GM23338 (cell line): Measurements from ENCODE around the gene DDIAS. TPM values are rescaled to one million over a fixed set of nuclear protein-coding genes. Genes with fewer than 3 reads are reported as not detected.
"Not testable (repeated sequence)": the region's sequence is repeated elsewhere in the genome, so short reads cannot be mapped to it uniquely, and the experiment has no call there.

ENCODE experiments used
- ATAC-seq: fragments of 200-7000 bp; cut with Tn5 transposase; 3 replicates; pipeline ENCODE4 v1.9.1; 2020
- DNase-seq: peaks from one replicate; pipeline ENCODE4 v3.0.0-alpha.2; 2015; ENCODE audit warnings: low spot score
- H2AFZ ChIP-seq: fragments of 200-600 bp; sonication (generic); 2 replicates; pipeline ENCODE4 v1.8.0; 2016; ENCODE audit warnings: antibody characterized with exemption, mild to moderate bottlenecking, moderate library complexity
- H3F3A ChIP-seq: fragments of 200-600 bp; sonication (generic); replicated peaks from 2 replicates; pipeline ENCODE4 v1.8.0; 2017; ENCODE audit warnings: antibody characterized with exemption, mixed run types, low read depth
- H3K27ac ChIP-seq: fragments of 200-600 bp; sonication (generic); 2 replicates; pipeline ENCODE4 v1.6.1; 2016; ENCODE audit warnings: low read depth
- H3K27me3 ChIP-seq: fragments of 200-600 bp; sonication (generic); 2 replicates; pipeline ENCODE4 v1.8.0; 2016; ENCODE audit warnings: mild to moderate bottlenecking, mixed run types, moderate library complexity; ENCODE audit not compliant: insufficient read depth
- H3K36me3 ChIP-seq: fragments of 200-600 bp; sonication (generic); 2 replicates; pipeline ENCODE4 v1.8.0; 2016; ENCODE audit warnings: mild to moderate bottlenecking; ENCODE audit not compliant: insufficient read depth
- H3K4me1 ChIP-seq: fragments of 200-600 bp; sonication (generic); 2 replicates; pipeline ENCODE4 v1.8.0; 2016; ENCODE audit warnings: mild to moderate bottlenecking, moderate library complexity; ENCODE audit not compliant: insufficient read depth
- H3K4me2 ChIP-seq: fragments of 200-600 bp; sonication (generic); 2 replicates; pipeline ENCODE4 v1.7.1; 2017; ENCODE audit warnings: mixed run types
- H3K4me3 ChIP-seq: fragments of 200-600 bp; sonication (generic); 2 replicates; pipeline ENCODE4 v1.6.1; 2016; ENCODE audit warnings: mixed run types
- H3K79me2 ChIP-seq: fragments of 200-600 bp; sonication (generic); replicated peaks from 2 replicates; pipeline ENCODE4 v1.8.0; 2017; ENCODE audit warnings: mild to moderate bottlenecking; ENCODE audit not compliant: insufficient read depth
- H3K9me2 ChIP-seq: fragments of 200-600 bp; sonication (generic); 2 replicates; pipeline ENCODE4 v1.8.0; 2017; ENCODE audit not compliant: insufficient read depth
- H4K20me1 ChIP-seq: fragments of 200-600 bp; sonication (generic); replicated peaks from 2 replicates; pipeline ENCODE4 v1.8.0; 2017; ENCODE audit warnings: mild to moderate bottlenecking; ENCODE audit not compliant: insufficient read depth
- H3K27ac Mint-ChIP-seq: 2 replicates; pipeline ENCODE4 v1.8.0; 2020; ENCODE audit warnings: inconsistent platforms, mild to moderate bottlenecking, moderate library complexity, mixed read lengths
- H3K27me3 Mint-ChIP-seq: 3 replicates; pipeline ENCODE4 v1.8.0; 2022; ENCODE audit warnings: low read depth, mild to moderate bottlenecking, moderate library complexity, mixed read lengths, inconsistent platforms; ENCODE audit not compliant: insufficient read depth, poor library complexity
- H3K36me3 Mint-ChIP-seq: 3 replicates; pipeline ENCODE4 v1.8.0; 2021; ENCODE audit warnings: low read depth, mild to moderate bottlenecking, inconsistent platforms, moderate library complexity, mixed read lengths
- H3K4me1 Mint-ChIP-seq: 3 replicates; pipeline ENCODE4 v1.8.0; 2020; ENCODE audit warnings: mild to moderate bottlenecking, inconsistent platforms, mixed read lengths
- H3K4me3 Mint-ChIP-seq: 3 replicates; pipeline ENCODE4 v1.8.0; 2021; ENCODE audit warnings: moderate library complexity, mild to moderate bottlenecking, inconsistent platforms, mixed read lengths
- H3K9me3 Mint-ChIP-seq: 3 replicates; pipeline ENCODE4 v1.8.0; 2020; ENCODE audit warnings: moderate library complexity, mild to moderate bottlenecking, inconsistent platforms, mixed read lengths
- NANOG ChIP-seq: IDR thresholded peaks from 2 replicates; pipeline ENCODE4 v1.6.1; 2016; ENCODE audit warnings: antibody characterized with exemption, borderline replicate concordance
- STAT1 ChIP-seq: IDR thresholded peaks from one replicate; pipeline ENCODE4 v1.6.1; 2016; ENCODE audit warnings: antibody characterized with exemption; ENCODE audit not compliant: unreplicated experiment
- ZNF462 ChIP-seq: fragments of 250-450 bp; sonication (Bioruptor Pico); IDR thresholded peaks from 2 replicates; pipeline ENCODE4 v1.5.0; 2020; ENCODE audit warnings: mild to moderate bottlenecking, moderate library complexity
- polyA plus RNA-seq: library from polyadenylated mRNA; unstranded; fragments of >200 nt; fragmentation: Nextera tagmentation; extraction: Ambion mirVana; gene quantifications from 2 replicates; pipeline ENCODE4 v1.2.1, GENCODE V29; 2016
- total RNA-seq: library from RNA; depleted of rRNA; stranded (reverse); fragments of >200 nt; shearing (Covaris generic); gene quantifications from 2 replicates; pipeline ENCODE4 v1.2.3, GENCODE V29; 2014

Gene DDIAS
- total and polyA plus RNA-seq, 2 experiments from 2014 or later = 19.5 to 53.0 TPM

GRCh38 chr11:82955736-82956453, 54.4 kb downstream of the DDIAS start:
- H3K79me2 ChIP-seq, H3F3A ChIP-seq, H3K27me3 Mint-ChIP-seq, H3K4me3 Mint-ChIP-seq, H3K36me3 ChIP-seq, H4K20me1 ChIP-seq, H3K4me1 ChIP-seq, H3K27ac ChIP-seq, H3K27ac Mint-ChIP-seq, H3K27me3 ChIP-seq: not testable (repeated sequence)
- ATAC-seq (peak; percentile 62), DNase-seq (peak; percentile 56)
- Histone ChIP-seq H3K9me2 (peaks cover 20% of the 10 kb centered on the region; the same call in 1 of the 2 replicates), H3K4me3 (peak overlapping the region; percentile 29; the same call in 1 of the 2 replicates), H3K4me2 (peak overlapping the region; percentile 49), H2AFZ (peak overlapping the region; percentile 97)
- peaks cover 14% of the 10 kb centered on the region; the same call in 2 of the 3 replicates for H3K36me3 Mint-ChIP-seq
- H3K9me3 Mint-ChIP-seq = peaks cover 36% of the 10 kb centered on the region
- H3K4me1 Mint-ChIP-seq = peaks cover 10% of the 10 kb centered on the region; the same call in 2 of the 3 replicates

- no peak for DNase-seq
- peaks cover 13% of the 10 kb centered on the region; the same call in 2 of the 3 replicates for H3K9me3 Mint-ChIP-seq
- no peak overlapping the region for H3K27ac Mint-ChIP-seq
- H3K36me3 Mint-ChIP-seq = peaks cover 4% of the 10 kb centered on the region; the same call in 2 of the 3 replicates
- ATAC-seq = no peak
- peaks cover 2% of the 10 kb centered on the region for H3K27me3 Mint-ChIP-seq
- Histone ChIP-seq H3K4me3 (no peak overlapping the region), H4K20me1 (no peaks in the 10 kb centered on the region), H3K27me3 (no peaks in the 10 kb centered on the region), H3K36me3 (no peaks in the 10 kb centered on the region), H3K27ac (no peak overlapping the region), H3F3A (no peaks in the 10 kb centered on the region), H3K9me2 (peaks cover 15% of the 10 kb centered on the region; the same call in 1 of the 2 replicates), H3K4me2 (no peak overlapping the region), H3K79me2 (no peaks in the 10 kb centered on the region), H2AFZ (no peak overlapping the region), H3K4me1 (peaks cover 7% of the 10 kb centered on the region; the same call in 1 of the 2 replicates)
- peaks cover 10% of the 10 kb centered on the region; the same call in 2 of the 3 replicates for H3K4me1 Mint-ChIP-seq
- TF ChIP-seq NANOG = no peak
- TF ChIP-seq ZNF462 (CRISPR knock-in tag) = no peak
- TF ChIP-seq STAT1 = no peak
- no peak overlapping the region for H3K4me3 Mint-ChIP-seq
These were observed 58.6 kb downstream of the DDIAS start for GRCh38 chr11:82959987-82960778.
